ENCODE measurements around the gene ATP8A2. TPM values are rescaled to one million over a fixed set of nuclear protein-coding genes. Genes with fewer than 3 reads are reported as not detected.

Gene ATP8A2
- total and polyA plus RNA-seq, 9 of the 15 experiments (the other 6 are each of a cell fraction or from before 2014, with no cell fraction given): under 0.01 to 0.33 (median 0.06) TPM; not detected in 4

DNA sequence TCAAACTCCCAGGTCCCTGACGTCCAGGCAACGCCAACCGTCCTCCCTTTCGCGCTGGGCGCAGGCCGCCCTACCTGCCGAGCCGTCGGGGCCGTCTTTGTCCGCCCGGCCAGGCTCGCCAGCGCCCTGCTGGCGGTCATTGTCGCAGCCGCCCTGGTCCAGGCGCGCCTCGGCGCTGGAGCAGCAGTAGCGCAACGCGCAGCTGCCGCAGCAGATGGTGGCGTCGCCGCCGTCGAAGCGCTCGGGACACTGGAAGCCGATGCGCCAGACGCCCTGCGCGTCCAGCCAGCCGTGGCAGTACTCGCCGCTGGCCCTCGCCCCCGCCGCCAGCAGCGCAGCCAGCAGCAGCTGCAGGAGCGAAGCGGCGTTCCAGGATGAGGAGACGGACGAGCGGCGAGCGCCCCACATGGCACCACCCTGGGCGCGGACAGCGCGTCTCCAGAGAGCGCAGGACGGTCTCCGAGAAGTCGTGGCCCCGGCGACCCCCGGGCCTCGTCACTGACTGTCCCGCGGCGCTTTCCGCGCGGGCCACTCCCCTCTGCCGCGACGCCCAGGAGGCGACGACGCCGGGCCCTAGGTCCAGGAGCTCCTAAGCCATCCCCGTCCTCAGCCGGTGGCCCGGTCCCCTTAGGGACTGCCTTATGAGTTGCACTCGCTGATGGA lies 678.9 kb downstream of the ATP8A2 start (continued):
- TF ChIP-seq CHD7 (IDR thresholded peaks at IDR 0.05; ENCODE audit: low read depth, low read length) (no peak), HOMEZ (CRISPR knock-in tag; IDR thresholded peaks at IDR 0.05) (no peak), RBFOX2 (IDR thresholded peaks at IDR 0.05; ENCODE audit: low read depth, low read length) (no peak), DDX20 (tag; IDR thresholded peaks at IDR 0.05; ENCODE audit: low read depth) (no peak)
- TF ChIP-seq, protein P1, sequence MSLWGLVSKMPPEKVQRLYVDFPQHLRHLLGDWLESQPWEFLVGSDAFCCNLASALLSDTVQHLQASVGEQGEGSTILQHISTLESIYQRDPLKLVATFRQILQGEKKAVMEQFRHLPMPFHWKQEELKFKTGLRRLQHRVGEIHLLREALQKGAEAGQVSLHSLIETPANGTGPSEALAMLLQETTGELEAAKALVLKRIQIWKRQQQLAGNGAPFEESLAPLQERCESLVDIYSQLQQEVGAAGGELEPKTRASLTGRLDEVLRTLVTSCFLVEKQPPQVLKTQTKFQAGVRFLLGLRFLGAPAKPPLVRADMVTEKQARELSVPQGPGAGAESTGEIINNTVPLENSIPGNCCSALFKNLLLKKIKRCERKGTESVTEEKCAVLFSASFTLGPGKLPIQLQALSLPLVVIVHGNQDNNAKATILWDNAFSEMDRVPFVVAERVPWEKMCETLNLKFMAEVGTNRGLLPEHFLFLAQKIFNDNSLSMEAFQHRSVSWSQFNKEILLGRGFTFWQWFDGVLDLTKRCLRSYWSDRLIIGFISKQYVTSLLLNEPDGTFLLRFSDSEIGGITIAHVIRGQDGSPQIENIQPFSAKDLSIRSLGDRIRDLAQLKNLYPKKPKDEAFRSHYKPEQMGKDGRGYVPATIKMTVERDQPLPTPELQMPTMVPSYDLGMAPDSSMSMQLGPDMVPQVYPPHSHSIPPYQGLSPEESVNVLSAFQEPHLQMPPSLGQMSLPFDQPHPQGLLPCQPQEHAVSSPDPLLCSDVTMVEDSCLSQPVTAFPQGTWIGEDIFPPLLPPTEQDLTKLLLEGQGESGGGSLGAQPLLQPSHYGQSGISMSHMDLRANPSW (CRISPR knock-in tag; IDR thresholded peaks at IDR 0.05): no peak

Measured in K562 (cell line).